Stomach (tissue), 4 donors: ENCODE data around the gene CPLANE2.

Experiments used
- POLR2AphosphoS5 ChIP-seq, 3 donors: sonication (generic); formaldehyde crosslinking; IDR thresholded peaks; one replicate each; pipeline ENCODE4 v1.6.1; 2016; ENCODE audit warnings: antibody characterized with exemption in 3 of 3
- TF ChIP-seq, protein P1 (sequence below), 7 experiments: fragments of 450-650 bp in 4 of 7; fragments of 200-600 bp in 3 of 7; sonication (generic) in 3 of 7; IDR thresholded peaks; one replicate each; pipeline ENCODE4 v1.5.1; 2016 to 2019; ENCODE audit warnings: antibody characterized with exemption in 7 of 7, control low read depth in 2 of 7, mild to moderate bottlenecking in 1 of 7

DNA sequence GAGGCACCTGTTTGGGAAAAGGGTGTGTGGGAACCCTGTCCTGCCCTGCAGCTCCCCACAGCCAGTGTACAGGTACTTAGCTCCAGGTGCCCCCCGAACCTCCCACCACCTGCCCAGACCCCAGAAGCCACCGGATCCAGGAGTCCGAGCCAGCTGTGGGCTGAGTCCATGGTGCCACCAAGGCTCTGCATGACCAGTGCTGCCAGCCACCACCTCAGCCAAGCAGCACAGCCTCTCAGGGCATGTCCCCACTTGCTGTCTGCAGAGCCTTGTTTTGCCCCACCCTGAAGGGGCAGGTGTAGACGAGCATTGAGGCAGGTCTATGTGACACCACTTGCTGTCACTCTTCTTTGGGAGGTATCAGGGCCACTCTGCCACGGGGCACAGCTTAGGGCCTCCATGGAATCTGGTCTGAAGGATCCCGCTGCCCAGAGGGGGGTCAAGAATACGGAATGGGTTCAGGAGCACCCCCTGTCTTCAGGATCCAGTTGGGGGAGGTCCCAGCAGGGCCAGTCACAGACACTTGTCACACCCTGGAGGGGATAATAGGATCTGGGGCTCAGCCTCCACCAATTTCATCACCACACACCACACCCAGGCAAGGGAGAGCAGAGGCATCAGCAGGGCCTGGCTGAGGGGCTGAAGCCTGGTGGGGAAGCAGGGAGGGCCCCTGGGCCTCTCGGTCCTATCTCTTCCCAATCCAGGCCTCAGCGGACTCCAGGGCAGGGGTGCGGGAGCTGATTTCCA is 52.3 kb downstream of the CPLANE2 start:
- TF ChIP-seq, protein P1, sequence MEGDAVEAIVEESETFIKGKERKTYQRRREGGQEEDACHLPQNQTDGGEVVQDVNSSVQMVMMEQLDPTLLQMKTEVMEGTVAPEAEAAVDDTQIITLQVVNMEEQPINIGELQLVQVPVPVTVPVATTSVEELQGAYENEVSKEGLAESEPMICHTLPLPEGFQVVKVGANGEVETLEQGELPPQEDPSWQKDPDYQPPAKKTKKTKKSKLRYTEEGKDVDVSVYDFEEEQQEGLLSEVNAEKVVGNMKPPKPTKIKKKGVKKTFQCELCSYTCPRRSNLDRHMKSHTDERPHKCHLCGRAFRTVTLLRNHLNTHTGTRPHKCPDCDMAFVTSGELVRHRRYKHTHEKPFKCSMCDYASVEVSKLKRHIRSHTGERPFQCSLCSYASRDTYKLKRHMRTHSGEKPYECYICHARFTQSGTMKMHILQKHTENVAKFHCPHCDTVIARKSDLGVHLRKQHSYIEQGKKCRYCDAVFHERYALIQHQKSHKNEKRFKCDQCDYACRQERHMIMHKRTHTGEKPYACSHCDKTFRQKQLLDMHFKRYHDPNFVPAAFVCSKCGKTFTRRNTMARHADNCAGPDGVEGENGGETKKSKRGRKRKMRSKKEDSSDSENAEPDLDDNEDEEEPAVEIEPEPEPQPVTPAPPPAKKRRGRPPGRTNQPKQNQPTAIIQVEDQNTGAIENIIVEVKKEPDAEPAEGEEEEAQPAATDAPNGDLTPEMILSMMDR (IDR thresholded peaks at IDR 0.05), result no peak
- no peak for TF ChIP-seq POLR2AphosphoS5 (IDR thresholded peaks at IDR 0.05)
